CD14-positive monocyte (primary cell): ENCODE measurements around the gene GMEB2. TPM values are rescaled to one million over a fixed set of nuclear protein-coding genes. Genes with fewer than 3 reads are reported as not detected.

Experiments used
- DNase-seq, 3 donors: peaks; one replicate each; pipeline ENCODE4 v3.0.0-alpha.2; 2011 to 2022
- H2AFZ ChIP-seq: 2 replicates; pipeline ENCODE4 v1.6.0; 2012; ENCODE audit warnings: mild to moderate bottlenecking, low read depth, low read length, inconsistent platforms; ENCODE audit not compliant: insufficient read depth, poor library complexity, severe bottlenecking
- H3K27ac ChIP-seq, 2 donors: 1 replicate in 1 of 2; 2 replicates in 1 of 2; pipeline ENCODE4 v1.5.1; 2012 to 2013; ENCODE audit warnings: low read length in 2 of 2, control low read depth in 1 of 2, inconsistent platforms in 1 of 2, low read depth in 1 of 2, mild to moderate bottlenecking in 1 of 2
- H3K27me3 ChIP-seq, 2 donors: one replicate each; pipeline versions ENCODE4 v1.6.0 to v1.6.1; 2011 to 2013; ENCODE audit warnings: low read length in 2 of 2; ENCODE audit not compliant: control insufficient read depth in 2 of 2, insufficient read depth in 2 of 2
- H3K36me3 ChIP-seq, 2 donors: replicated peaks in 1 of 2; 1 replicate in 1 of 2; 2 replicates in 1 of 2; pipeline versions ENCODE4 v1.5.1 to v1.6.1; 2012 to 2013; ENCODE audit warnings: low read length in 2 of 2, control low read depth in 1 of 2, inconsistent platforms in 1 of 2, mild to moderate bottlenecking in 1 of 2; ENCODE audit not compliant: insufficient read depth in 2 of 2, control insufficient read depth in 1 of 2
- H3K4me1 ChIP-seq, 2 donors: 1 replicate in 1 of 2; 2 replicates in 1 of 2; pipeline versions ENCODE4 v1.5.1 to v1.6.1; 2012 to 2013; ENCODE audit warnings: low read length in 2 of 2, control low read depth in 1 of 2, inconsistent platforms in 1 of 2, mild to moderate bottlenecking in 1 of 2, moderate library complexity in 1 of 2; ENCODE audit not compliant: insufficient read depth in 2 of 2, control insufficient read depth in 1 of 2
- H3K4me2 ChIP-seq: replicated peaks from 2 replicates; pipeline ENCODE3; 2012; ENCODE audit warnings: low read length, moderate library complexity, mild to moderate bottlenecking; ENCODE audit not compliant: poor library complexity, severe bottlenecking; ENCODE audit errors: extremely low read depth
- H3K4me3 ChIP-seq, 3 experiments: fragments of 200-600 bp in 1 of 3; sonication (generic) in 1 of 3; replicated peaks in 1 of 3; 1 replicate in 2 of 3; 2 replicates in 1 of 3; pipeline ENCODE4 v1.5.1; 2011 to 2013; ENCODE audit warnings: low read length in 3 of 3, mild to moderate bottlenecking in 3 of 3, control low read depth in 2 of 3, low read depth in 2 of 3, inconsistent platforms in 1 of 3, moderate library complexity in 1 of 3
- H3K79me2 ChIP-seq: 2 replicates; pipeline ENCODE4 v1.6.0; 2012; ENCODE audit warnings: mild to moderate bottlenecking, control low read depth, inconsistent platforms, low read length, moderate library complexity; ENCODE audit not compliant: insufficient read depth
- H3K9ac ChIP-seq: 2 replicates; pipeline ENCODE4 v1.6.0; 2017; ENCODE audit warnings: low read length, mild to moderate bottlenecking; ENCODE audit not compliant: insufficient read depth, poor library complexity, severe bottlenecking
- H3K9me3 ChIP-seq, 2 donors: replicated peaks in 1 of 2; 1 replicate in 1 of 2; 2 replicates in 1 of 2; pipeline versions ENCODE4 v1.5.1 to v1.6.1; 2012 to 2013; ENCODE audit warnings: low read length in 2 of 2, control low read depth in 1 of 2; ENCODE audit not compliant: control insufficient read depth in 1 of 2, insufficient read depth in 1 of 2
- H4K20me1 ChIP-seq: 2 replicates; pipeline ENCODE4 v1.6.0; 2012; ENCODE audit warnings: mild to moderate bottlenecking, low read length, control low read depth, moderate library complexity; ENCODE audit not compliant: insufficient read depth
- H3K27ac Mint-ChIP-seq, 7 donors: one replicate each; pipeline ENCODE4 v1.8.0; 2020; ENCODE audit warnings: mild to moderate bottlenecking in 7 of 7, mixed read lengths in 7 of 7, moderate library complexity in 6 of 7, inconsistent platforms in 2 of 7
- H3K27me3 Mint-ChIP-seq, 3 donors: one replicate each; pipeline ENCODE4 v1.8.0; 2021 to 2022; ENCODE audit warnings: low read depth in 3 of 3, mild to moderate bottlenecking in 3 of 3, mixed read lengths in 3 of 3, moderate library complexity in 3 of 3, inconsistent platforms in 1 of 3
- H3K36me3 Mint-ChIP-seq, 2 donors: one replicate each; pipeline ENCODE4 v1.8.0; 2020; ENCODE audit warnings: mixed read lengths in 2 of 2, inconsistent platforms in 1 of 2, mild to moderate bottlenecking in 1 of 2
- H3K4me1 Mint-ChIP-seq: one replicate; pipeline ENCODE4 v1.8.0; 2020; ENCODE audit warnings: mild to moderate bottlenecking, mixed read lengths
- H3K4me3 Mint-ChIP-seq, 2 donors: one replicate each; pipeline ENCODE4 v1.8.0; 2020; ENCODE audit warnings: mild to moderate bottlenecking in 2 of 2, mixed read lengths in 2 of 2, moderate library complexity in 1 of 2
- H3K9me3 Mint-ChIP-seq, 7 donors: one replicate each; pipeline ENCODE4 v1.8.0; 2020 to 2022; ENCODE audit warnings: mixed read lengths in 7 of 7, mild to moderate bottlenecking in 6 of 7, moderate library complexity in 6 of 7, inconsistent platforms in 2 of 7
- CTCF ChIP-seq: fragments of 200-600 bp; IDR thresholded peaks from one replicate; pipeline ENCODE4 v1.8.0; 2022; ENCODE audit warnings: antibody characterized with exemption, mild to moderate bottlenecking
- WGBS: methylation state at CpG from one replicate; pipeline ENCODE4 v1.1.5; 2013; ENCODE audit warnings: missing lambda C conversion rate; ENCODE audit not compliant: insufficient coverage; 5-methylcytosine and 5-hydroxymethylcytosine counted together
- intact Hi-C, 2 donors: fragments of 100-400 bp; cut with micrococcal nuclease; formaldehyde crosslinking; loops; one replicate each; pipeline versions ENCODE4 v1.15.0 to v1.15.1; 2023
- polyA plus RNA-seq, 3 donors: library from polyadenylated mRNA; depleted of rRNA in 1 of 3; unstranded in 2 of 3; stranded (reverse) in 1 of 3; fragments of 300-500 nt in 2 of 3; fragments of >200 nt in 1 of 3; fragmentation: Illumina TruSeq in 2 of 3; gene quantifications; 1 replicate in 2 of 3; 2 replicates in 1 of 3; pipeline ENCODE4 v1.2.3, GENCODE V29; 2012 to 2021

Gene GMEB2
- polyA plus RNA-seq, 3 donors: 2.7 to 11.7 (median 3.8) TPM

GRCh38 chr20:63567136-63567385 is 59.8 kb downstream of the GMEB2 start:
- Mint-ChIP-seq H3K27ac (peak overlapping the region; percentile 90 to 97 (median 97)), H3K27me3 (peaks cover 28 to 76% (median 53%) of the 10 kb centered on the region in 3 donors), H3K4me3 (peak overlapping the region in 1 of 2 donors; percentile 87), H3K4me1 (peaks cover 26% of the 10 kb centered on the region), H3K9me3 (peaks cover 8 to 28% (median 12%) of the 10 kb centered on the region in 7 donors), H3K36me3 (peaks cover 18 to 46% of the 10 kb centered on the region in 2 donors)
- H3K27ac ChIP-seq: peak overlapping the region in 1 of 2 donors; percentile 91
- DNase-seq: no peak
- no peaks in the 10 kb centered on the region for H3K79me2 ChIP-seq
- peak overlapping the region; percentile 19 for H2AFZ ChIP-seq
- H3K27me3 ChIP-seq: peaks cover 0 to 63% of the 10 kb centered on the region in 2 donors
- H3K4me1 ChIP-seq: peaks cover 33 to 37% of the 10 kb centered on the region in 2 donors
- H3K36me3 ChIP-seq: peaks cover 21 to 52% of the 10 kb centered on the region in 2 donors
- H3K4me3 ChIP-seq: no peak overlapping the region
- H3K9ac ChIP-seq: peak overlapping the region; percentile 68
- H4K20me1 ChIP-seq: peaks cover 96% of the 10 kb centered on the region
- peak overlapping the region; percentile 91 for H3K4me2 ChIP-seq
- no peak for TF ChIP-seq CTCF
- intact Hi-C loops: loop anchor here (5.0 to 10.0 kb wide), 3 partner anchors 60 to 328 kb away; partner anchors contain the start of genes DNAJC5 (in 1 of the 2) and GMEB2 (in 1 of the 2)
- WGBS: 39% methylated on average over 21 of the region's 22 CpGs
- peaks cover 15 to 16% of the 10 kb centered on the region in 2 donors for H3K9me3 ChIP-seq

DNA sequence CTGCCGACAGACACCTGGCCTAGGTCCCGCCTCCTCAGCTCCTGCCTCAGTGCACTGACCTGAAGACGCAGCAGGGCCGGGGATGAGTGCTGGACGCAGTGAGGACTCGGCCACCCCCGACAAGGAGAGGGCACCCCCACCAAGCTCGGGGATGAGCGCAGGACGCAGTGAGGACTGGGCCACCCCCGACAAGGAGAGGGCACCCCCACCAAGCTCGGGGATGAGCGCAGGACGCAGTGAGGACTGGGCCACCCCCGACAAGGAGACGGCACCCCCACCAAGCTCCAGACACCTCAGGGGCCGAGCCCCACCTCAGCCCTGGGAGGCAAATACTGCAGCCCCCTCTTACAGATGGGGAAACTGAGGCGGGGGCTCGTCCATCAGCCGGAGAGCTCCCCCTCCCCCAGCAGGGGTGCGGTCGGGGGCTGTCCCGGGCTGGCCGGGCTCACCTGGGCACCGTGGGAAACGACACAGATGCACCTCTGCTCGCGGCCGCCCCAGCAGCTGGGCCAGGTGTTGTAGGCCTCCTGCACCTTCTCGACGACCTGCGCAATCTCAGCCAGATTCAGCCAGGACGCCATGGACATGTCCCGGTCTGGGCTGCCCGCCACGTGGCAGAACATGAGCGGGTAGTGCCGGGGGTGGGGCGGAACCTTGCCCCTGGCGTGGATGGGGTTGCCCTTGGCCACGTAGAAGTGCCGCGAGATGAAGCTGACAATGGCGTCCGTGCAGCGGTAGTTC is 60.3 kb downstream of the GMEB2 start:
- Histone ChIP-seq H3K4me2 (peak overlapping the region; percentile 91), H3K27ac (no peak overlapping the region), H4K20me1 (peaks cover 96% of the 10 kb centered on the region), H3K4me3 (no peak overlapping the region), H3K27me3 (peaks cover 0 to 62% of the 10 kb centered on the region in 2 donors), H3K4me1 (peaks cover 33 to 37% of the 10 kb centered on the region in 2 donors), H2AFZ (peak overlapping the region; percentile 19), H3K9ac (no peak overlapping the region), H3K36me3 (peaks cover 23 to 52% of the 10 kb centered on the region in 2 donors), H3K79me2 (no peaks in the 10 kb centered on the region), H3K9me3 (peaks cover 15 to 16% of the 10 kb centered on the region in 2 donors)
- Mint-ChIP-seq H3K4me3 (peak overlapping the region in 1 of 2 donors; percentile 87), H3K36me3 (peaks cover 16 to 48% of the 10 kb centered on the region in 2 donors), H3K4me1 (peaks cover 26% of the 10 kb centered on the region), H3K27ac (peak overlapping the region in 4 of 7 donors; percentile 94 to 97 (median 97)), H3K27me3 (peaks cover 25 to 77% (median 52%) of the 10 kb centered on the region in 3 donors), H3K9me3 (peaks cover 8 to 28% (median 12%) of the 10 kb centered on the region in 7 donors)
- no peak for DNase-seq
- WGBS: 92% methylated on average over 38 of the region's 46 CpGs
- intact Hi-C loops: loop anchor here (5.0 to 10.0 kb wide), 3 partner anchors 61 to 328 kb away; partner anchors contain the start of genes DNAJC5 (in 1 of the 2) and GMEB2 (in 1 of the 2)
- TF ChIP-seq CTCF: no peak
